Spleen (tissue), 11 donors: ENCODE results near the gene ZNF462. TPM values are rescaled to one million over a fixed set of nuclear protein-coding genes. Genes with fewer than 3 reads are reported as not detected.

Experiments
- DNase-seq: peaks from one replicate; pipeline ENCODE4 v3.0.0-alpha.2; 2020
- H3K27ac ChIP-seq, 8 donors: fragments of 200-600 bp; sonication (generic) in 7 of 8; 1 replicate in 4 of 8; 2 replicates in 4 of 8; pipeline versions ENCODE4 v1.5.0 to v1.8.0; 2016 to 2021; ENCODE audit warnings: inconsistent platforms in 4 of 8, mild to moderate bottlenecking in 4 of 8, moderate library complexity in 1 of 8
- H3K27me3 ChIP-seq, 7 donors: fragments of 200-600 bp; sonication (generic) in 6 of 7; replicated peaks in 1 of 7; 1 replicate in 4 of 7; 2 replicates in 3 of 7; pipeline versions ENCODE4 v1.5.0 to v1.8.0; 2016 to 2021; ENCODE audit warnings: inconsistent platforms in 3 of 7, mild to moderate bottlenecking in 1 of 7
- H3K36me3 ChIP-seq, 6 donors: fragments of 200-600 bp; sonication (generic) in 5 of 6; 1 replicate in 4 of 6; 2 replicates in 2 of 6; pipeline versions ENCODE4 v1.5.0 to v1.8.0; 2016 to 2021; ENCODE audit warnings: inconsistent platforms in 2 of 6
- H3K4me1 ChIP-seq, 6 donors: fragments of 200-600 bp; sonication (generic) in 5 of 6; 1 replicate in 3 of 6; 2 replicates in 3 of 6; pipeline versions ENCODE4 v1.5.0 to v1.8.0; 2016 to 2021; ENCODE audit warnings: inconsistent platforms in 3 of 6
- H3K4me3 ChIP-seq, 8 donors: fragments of 200-600 bp; sonication (generic) in 7 of 8; 1 replicate in 4 of 8; 2 replicates in 4 of 8; pipeline versions ENCODE4 v1.5.0 to v1.8.0; 2016 to 2021; ENCODE audit warnings: inconsistent platforms in 4 of 8, mild to moderate bottlenecking in 4 of 8, moderate library complexity in 2 of 8
- H3K9me3 ChIP-seq, 8 donors: fragments of 200-600 bp; sonication (generic) in 7 of 8; 1 replicate in 4 of 8; 2 replicates in 4 of 8; pipeline versions ENCODE4 v1.5.0 to v1.8.0; 2016 to 2021; ENCODE audit warnings: inconsistent platforms in 4 of 8
- POLR2A ChIP-seq, 3 donors: fragments of 450-650 bp; IDR thresholded peaks; one replicate each; pipeline ENCODE4 v1.5.1; 2017; ENCODE audit warnings: antibody characterized with exemption in 3 of 3, mild to moderate bottlenecking in 1 of 3
- POLR2AphosphoS5 ChIP-seq, 3 donors: sonication (generic); formaldehyde crosslinking; IDR thresholded peaks; one replicate each; pipeline ENCODE4 v1.5.1; 2017; ENCODE audit warnings: antibody characterized with exemption in 3 of 3
- WGBS, 5 donors: extraction: QIAGEN DNeasy Blood & Tissue Kit in 3 of 5; methylation state at CpG; one replicate each; pipeline versions ENCODE4 v1.1.5 to v1.1.7; 2013 to 2018; 5-methylcytosine and 5-hydroxymethylcytosine counted together
- intact Hi-C: fragments of 100-400 bp; cut with DNase I; formaldehyde crosslinking; loops from one replicate; pipeline ENCODE4 v1.15.0; 2023; ENCODE audit warnings: low total_unique reads
- polyA plus RNA-seq, 3 donors: library from polyadenylated mRNA; stranded (reverse); fragments of 200-250 nt; gene quantifications; one replicate each; pipeline ENCODE4 v1.2.1, GENCODE V29; 2013
- total RNA-seq, 7 donors: library from RNA; depleted of rRNA in 3 of 7; stranded (reverse); fragments of >200 nt in 3 of 7; fragmentation: NEBNext Ultra II Directional in 4 of 7; extraction: Animal tissue kit (Norgen Biotek cat#: 25700) in 4 of 7; gene quantifications; one replicate each; pipeline versions ENCODE4 v1.1.0 to v1.2.1, GENCODE V29; 2016 to 2021
- TF ChIP-seq, protein P1 (sequence below), 11 experiments: fragments of 200-600 bp in 7 of 11; fragments of 450-650 bp in 4 of 11; sonication (generic) in 4 of 11; IDR thresholded peaks in 8 of 11; conservative IDR thresholded peaks in 3 of 11; 1 replicate in 7 of 11; 2 replicates in 4 of 11; pipeline versions ENCODE4 v1.4.0 to v1.8.0; 2016 to 2021; ENCODE audit warnings: antibody characterized with exemption in 11 of 11, inconsistent platforms in 4 of 11, mild to moderate bottlenecking in 1 of 11
- donor health status: healthy with polysubstance abuse.
- donor health status: DM: no; HTN: no; CAD: no; lungs with moderate emphysema.
- donor health status: DM: no; HTN: no; CAD: no.
- donor health status: Bipolar disorder and iron deficiency.
- donor health status: healthy.
- donor health status: DM: no; HTN: no; CAD: no.
- donor health status: DM: yes; HTN: yes; CAD: no.

The ZNF462 gene
- total and polyA plus RNA-seq, 10 donors, result 0.36 to 38.9 (median 20.3) TPM

DNA sequence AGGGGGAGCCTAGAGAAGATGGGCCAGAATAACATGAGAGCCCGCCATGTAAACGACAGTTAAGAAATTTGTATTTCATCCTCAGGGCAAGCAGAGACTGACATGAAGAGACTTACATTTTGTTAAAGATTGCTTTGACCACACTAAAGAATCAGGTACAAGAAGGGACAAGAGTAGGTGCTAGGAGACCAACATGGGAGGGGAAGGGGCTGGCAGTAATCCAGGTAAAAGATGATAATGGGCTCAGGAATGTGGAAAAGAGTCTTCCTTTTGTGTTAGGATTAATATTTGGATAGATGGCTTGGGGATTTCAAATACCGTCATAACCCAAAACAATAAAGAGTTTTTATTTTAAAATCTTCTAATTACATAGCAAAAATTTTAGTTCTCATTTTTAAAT is 137.3 kb downstream of the ZNF462 start:
- Histone ChIP-seq H3K9me3 (no peaks in the 10 kb centered on the region), H3K27ac (no peak overlapping the region), H3K4me1 (no peaks in the 10 kb centered on the region), H3K4me3 (no peak overlapping the region), H3K27me3 (no peaks in the 10 kb centered on the region), H3K36me3 (peaks cover 0 to 7% (median 0%) of the 10 kb centered on the region in 6 donors)
- TF ChIP-seq, protein P1, sequence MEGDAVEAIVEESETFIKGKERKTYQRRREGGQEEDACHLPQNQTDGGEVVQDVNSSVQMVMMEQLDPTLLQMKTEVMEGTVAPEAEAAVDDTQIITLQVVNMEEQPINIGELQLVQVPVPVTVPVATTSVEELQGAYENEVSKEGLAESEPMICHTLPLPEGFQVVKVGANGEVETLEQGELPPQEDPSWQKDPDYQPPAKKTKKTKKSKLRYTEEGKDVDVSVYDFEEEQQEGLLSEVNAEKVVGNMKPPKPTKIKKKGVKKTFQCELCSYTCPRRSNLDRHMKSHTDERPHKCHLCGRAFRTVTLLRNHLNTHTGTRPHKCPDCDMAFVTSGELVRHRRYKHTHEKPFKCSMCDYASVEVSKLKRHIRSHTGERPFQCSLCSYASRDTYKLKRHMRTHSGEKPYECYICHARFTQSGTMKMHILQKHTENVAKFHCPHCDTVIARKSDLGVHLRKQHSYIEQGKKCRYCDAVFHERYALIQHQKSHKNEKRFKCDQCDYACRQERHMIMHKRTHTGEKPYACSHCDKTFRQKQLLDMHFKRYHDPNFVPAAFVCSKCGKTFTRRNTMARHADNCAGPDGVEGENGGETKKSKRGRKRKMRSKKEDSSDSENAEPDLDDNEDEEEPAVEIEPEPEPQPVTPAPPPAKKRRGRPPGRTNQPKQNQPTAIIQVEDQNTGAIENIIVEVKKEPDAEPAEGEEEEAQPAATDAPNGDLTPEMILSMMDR (IDR thresholded peaks at IDR 0.05 in 8 of 11, conservative IDR thresholded peaks at IDR 0.05 in 3 of 11), result no peak
- TF ChIP-seq POLR2AphosphoS5 (IDR thresholded peaks at IDR 0.05), result no peak
- TF ChIP-seq POLR2A (IDR thresholded peaks at IDR 0.05), result no peak
- WGBS, 5 donors, result 92 to 100% (median 96%) methylated on average over 3 of the region's 3 CpGs
- intact Hi-C loops, result no loop called here
- DNase-seq, result no peak

DNA sequence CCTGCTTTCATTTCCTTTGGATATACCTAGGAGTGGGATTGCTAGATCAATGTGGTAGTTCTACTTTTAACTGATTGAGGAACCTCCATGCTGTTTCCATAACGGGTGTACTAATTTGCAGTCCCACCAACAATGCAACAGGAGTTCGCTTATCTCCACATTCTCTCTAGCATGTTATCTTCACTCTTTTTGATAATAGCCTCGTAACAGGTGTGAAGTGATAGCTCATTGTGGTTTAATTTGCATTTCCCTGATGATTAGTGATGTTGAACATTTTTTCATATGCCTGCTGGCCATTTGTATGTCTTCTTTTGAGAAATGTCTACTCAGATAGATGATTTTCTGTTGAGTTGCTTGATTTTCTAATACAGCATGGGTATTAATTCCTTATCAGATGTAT is 142.2 kb downstream of the ZNF462 start:
- H3K27ac ChIP-seq, result no peak overlapping the region
- TF ChIP-seq POLR2AphosphoS5 (IDR thresholded peaks at IDR 0.05), result no peak
- TF ChIP-seq, protein P1 (IDR thresholded peaks at IDR 0.05 in 8 of 11, conservative IDR thresholded peaks at IDR 0.05 in 3 of 11), result no peak
- TF ChIP-seq POLR2A (IDR thresholded peaks at IDR 0.05), result no peak
- H3K36me3 ChIP-seq, result peaks cover 0 to 25% (median 0%) of the 10 kb centered on the region in 6 donors
- WGBS, 5 donors, result 69 to 87% (median 83%) methylated on average over 3 of the region's 3 CpGs
- no peaks in the 10 kb centered on the region for H3K4me1 ChIP-seq
- DNase-seq, result no peak
- no peak overlapping the region for H3K4me3 ChIP-seq
- no peaks in the 10 kb centered on the region for H3K9me3 ChIP-seq
- H3K27me3 ChIP-seq, result no peaks in the 10 kb centered on the region
- intact Hi-C loops, result no loop called here

DNA sequence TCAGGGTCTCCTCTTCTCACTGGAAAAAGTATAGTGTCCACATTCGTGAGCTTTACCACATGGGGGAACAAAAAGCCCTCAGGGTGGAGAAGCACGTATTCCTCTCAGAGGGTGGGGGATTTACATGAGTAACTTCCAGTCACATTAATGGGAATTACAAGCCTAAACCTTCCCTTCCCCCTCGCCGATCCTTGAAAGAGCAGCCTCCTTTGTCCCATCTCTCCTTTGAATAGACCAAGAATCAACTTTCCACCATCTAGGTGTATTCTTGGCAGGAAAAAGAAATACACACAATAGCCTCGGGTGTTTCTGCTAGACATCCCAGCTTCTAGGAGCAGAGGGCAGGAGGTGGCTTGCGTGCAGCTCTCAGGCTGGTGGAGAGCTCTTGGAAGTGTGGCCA is 144.4 kb downstream of the ZNF462 start:
- WGBS, 5 donors, result 81 to 95% (median 90%) methylated on average over 6 of the region's 6 CpGs
- Histone ChIP-seq H3K27ac (no peak overlapping the region), H3K9me3 (peaks cover 0 to 7% (median 0%) of the 10 kb centered on the region in 8 donors), H3K36me3 (peaks cover 0 to 38% (median 6%) of the 10 kb centered on the region in 6 donors), H3K27me3 (no peaks in the 10 kb centered on the region), H3K4me3 (no peak overlapping the region), H3K4me1 (no peaks in the 10 kb centered on the region)
- TF ChIP-seq POLR2A (IDR thresholded peaks at IDR 0.05) (no peak), POLR2AphosphoS5 (IDR thresholded peaks at IDR 0.05) (no peak)
- TF ChIP-seq, protein P1 (IDR thresholded peaks at IDR 0.05 in 8 of 11, conservative IDR thresholded peaks at IDR 0.05 in 3 of 11), result no peak
- intact Hi-C loops, result no loop called here
- no peak for DNase-seq

DNA sequence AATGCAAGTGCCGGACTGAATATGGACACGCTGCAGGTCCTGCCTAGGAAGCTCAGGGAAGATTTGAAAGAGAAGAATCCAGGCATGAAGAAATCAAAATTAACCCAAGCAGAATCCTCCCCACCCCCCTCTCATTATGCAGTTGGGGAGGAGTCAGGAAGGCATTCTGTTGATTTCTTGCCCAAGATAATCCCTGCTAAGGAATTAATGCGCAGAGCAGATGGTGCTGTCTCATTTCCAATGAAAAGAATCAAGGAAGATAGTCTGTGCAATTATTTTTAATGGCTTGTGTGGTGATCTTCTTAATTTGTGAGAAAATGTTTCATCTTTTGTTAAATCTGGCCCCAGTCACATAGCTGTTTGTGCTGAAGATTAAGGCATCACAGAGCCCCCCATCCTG is 145.0 kb downstream of the ZNF462 start:
- no peak for DNase-seq
- intact Hi-C loops, result no loop called here
- Histone ChIP-seq H3K27me3 (no peaks in the 10 kb centered on the region), H3K4me1 (no peaks in the 10 kb centered on the region), H3K9me3 (peaks cover 0 to 7% (median 0%) of the 10 kb centered on the region in 8 donors), H3K36me3 (peaks cover 0 to 37% (median 6%) of the 10 kb centered on the region in 6 donors), H3K4me3 (no peak overlapping the region), H3K27ac (no peak overlapping the region)
- TF ChIP-seq POLR2AphosphoS5 (IDR thresholded peaks at IDR 0.05), result no peak
- TF ChIP-seq POLR2A (IDR thresholded peaks at IDR 0.05), result no peak
- TF ChIP-seq, protein P1 (IDR thresholded peaks at IDR 0.05 in 8 of 11, conservative IDR thresholded peaks at IDR 0.05 in 3 of 11), result no peak
- WGBS, 5 donors, result 90 to 97% (median 96%) methylated on average over 3 of the region's 3 CpGs
